CD4-positive, alpha-beta T cell treated with Interleukin-12 subunit alpha and Interleukin-12 subunit beta, for 1 hour (primary cell): ENCODE results near the gene FBXO30.
A peak's percentile ranks its signal among the peaks of the same experiment; 100 is the strongest.

Experiments used
- DNase-seq: peaks from one replicate; pipeline ENCODE4 v3.0.0-alpha.2; 2020

Gene FBXO30

GRCh38 chr6:145814501-145815308 lies at the start of gene FBXO30:
FBXO30 (minus strand) TSS chr6:145814795; CDS start chr6:145806405, 8,390 bp downstream.
- peak; percentile 88 for DNase-seq

GRCh38 chr6:145863988-145864616 lies 49.5 kb upstream of the FBXO30 start:
- DNase-seq = no peak

GRCh38 chr6:145863366-145863765 lies 48.8 kb upstream of the FBXO30 start:
- DNase-seq = no peak

GRCh38 chr6:145860562-145860961 lies 46.0 kb upstream of the FBXO30 start:
- DNase-seq = no peak

GRCh38 chr6:145850671-145851070 lies 36.1 kb upstream of the FBXO30 start:
- no peak for DNase-seq

GRCh38 chr6:145848541-145848940 lies 33.9 kb upstream of the FBXO30 start:
- DNase-seq = no peak

- DNase-seq = peak; percentile 32
Observed at GRCh38 chr6:145845557-145845956, 31.0 kb upstream of the FBXO30 start.

- no peak for DNase-seq
Observed at GRCh38 chr6:145844933-145845540, 30.4 kb upstream of the FBXO30 start.

- DNase-seq = no peak
Observed at GRCh38 chr6:145842693-145843546, 28.3 kb upstream of the FBXO30 start.

- no peak for DNase-seq
Observed at GRCh38 chr6:145841668-145842067, 27.1 kb upstream of the FBXO30 start.

GRCh38 chr6:145839653-145840052 lies 25.1 kb upstream of the FBXO30 start:
- no peak for DNase-seq

- DNase-seq = no peak
Observed at GRCh38 chr6:145838305-145838704, 23.7 kb upstream of the FBXO30 start.

GRCh38 chr6:145836772-145837171 lies 22.2 kb upstream of the FBXO30 start:
- DNase-seq = no peak

GRCh38 chr6:145836170-145836569 lies 21.6 kb upstream of the FBXO30 start:
- no peak for DNase-seq

GRCh38 chr6:145830612-145831011 lies 16.0 kb upstream of the FBXO30 start:
- no peak for DNase-seq

GRCh38 chr6:145829950-145830349 lies 15.4 kb upstream of the FBXO30 start:
- no peak for DNase-seq

GRCh38 chr6:145829102-145829501 lies 14.5 kb upstream of the FBXO30 start:
- DNase-seq = no peak

GRCh38 chr6:145824344-145824743 lies 9.7 kb upstream of the FBXO30 start:
- no peak for DNase-seq

- no peak for DNase-seq
Observed at GRCh38 chr6:145823328-145823944, 8.8 kb upstream of the FBXO30 start.

- DNase-seq = no peak
Observed at GRCh38 chr6:145822456-145822855, 7.9 kb upstream of the FBXO30 start.

GRCh38 chr6:145819994-145820393 lies 5.4 kb upstream of the FBXO30 start:
- no peak for DNase-seq

- no peak for DNase-seq
Observed at GRCh38 chr6:145818796-145819195, 4.2 kb upstream of the FBXO30 start.

- no peak for DNase-seq
Observed at GRCh38 chr6:145816392-145816791, 1.8 kb upstream of the FBXO30 start.
